Measurements from ENCODE around the gene STAT5B. TPM values are rescaled to one million over a fixed set of nuclear protein-coding genes. Genes with fewer than 3 reads are reported as not detected.

The STAT5B gene
- total and polyA plus RNA-seq, 2 of the 8 experiments (the other 6 are each of a cell fraction or from before 2014, with no cell fraction given), result 35.3 to 52.6 TPM

- Histone ChIP-seq H3K9ac (replicated peaks in 1 of 4; ENCODE audit: extremely low read depth in 1 of 4, low read depth in 3 of 4, low read length in 3 of 4) (no peak overlapping the region), H3K79me1 (ENCODE audit: low read depth, low read length) (no peaks in the 10 kb centered on the region), H3K56ac (replicated peaks; ENCODE audit: insufficient read length, low read depth, low read length) (no peak overlapping the region), H4K91ac (replicated peaks; ENCODE audit: insufficient read length, low read length) (no peak overlapping the region), H3K18ac (ENCODE audit: extremely low read depth, low read length) (no peak overlapping the region), H3K14ac (ENCODE audit: insufficient read length) (no peak overlapping the region), H3K4ac (replicated peaks; ENCODE audit: insufficient read length, low read depth, low read length) (no peak overlapping the region), H2BK15ac (ENCODE audit: low read length) (no peak overlapping the region), H2BK5ac (ENCODE audit: low read depth, low read length) (no peak overlapping the region), H3K36me3 (ENCODE audit: control insufficient read depth in 2 of 4, insufficient read depth in 4 of 4, low read length in 3 of 4) (no peaks in the 10 kb centered on the region), H2BK12ac (ENCODE audit: low read depth, low read length) (no peak overlapping the region), H4K20me1 (replicated peaks in 1 of 2; ENCODE audit: control insufficient read depth in 1 of 2, insufficient read depth in 2 of 2, low read length in 2 of 2) (peaks cover 0 to 3% of the 10 kb centered on the region in 2 experiments), H3K9me3 (ENCODE audit: insufficient read depth in 2 of 2, low read depth in 1 of 2, low read length in 1 of 2) (no peaks in the 10 kb centered on the region), H3K23me2 (ENCODE audit: low read depth, low read length) (no peaks in the 10 kb centered on the region), H4K8ac (ENCODE audit: extremely low read depth, insufficient read depth, low read length) (no peak overlapping the region), H4K5ac (ENCODE audit: insufficient read length, low read depth, low read length) (no peak overlapping the region), H3K4me3 (ENCODE audit: extremely low read depth in 1 of 4, insufficient read depth in 2 of 4, low read depth in 3 of 4, low read length in 4 of 4) (no peak overlapping the region), H3K27me3 (replicated peaks in 1 of 4; ENCODE audit: control insufficient read depth in 3 of 4, extremely low read depth in 1 of 4, insufficient read depth in 3 of 4, low read length in 3 of 4) (no peaks in the 10 kb centered on the region), H3K79me2 (ENCODE audit: control insufficient read depth in 1 of 2, insufficient read depth in 2 of 2, low read length in 2 of 2) (no peaks in the 10 kb centered on the region), H3K4me2 (ENCODE audit: insufficient read depth in 1 of 2, low read depth in 2 of 2, low read length in 2 of 2) (no peak overlapping the region), H2BK120ac (replicated peaks; ENCODE audit: low read depth, low read length) (no peak overlapping the region), H3K4me1 (replicated peaks in 1 of 4; ENCODE audit: control insufficient read depth in 3 of 4, insufficient read depth in 4 of 4, low read length in 3 of 4) (peaks cover under 1 to 11% (median 5%) of the 10 kb centered on the region in 4 experiments; a peak in 6 of 7 replicates), H3K27ac (ENCODE audit: low read depth, low read length) (no peak overlapping the region), H2BK20ac (ENCODE audit: low read length) (no peak overlapping the region), H2AFZ (ENCODE audit: low read length) (no peak overlapping the region), H2AK5ac (ENCODE audit: low read depth, low read length) (no peak overlapping the region), H3K23ac (ENCODE audit: insufficient read length) (no peak overlapping the region)
- ChIA-PET POLR2A (ENCODE audit: partially characterized antibody) (interaction anchor here (1.4 kb wide), 1 partner anchor 31 kb away, joined by 3 read pairs; no protein-coding TSS in a partner anchor), CTCF (ENCODE audit: partially characterized antibody) (interaction anchor here (0.5 to 2.2 kb wide), 4 partner anchors 13 to 105 kb away, joined by 3 to 11 read pairs (median 4); no protein-coding TSS in a partner anchor)
- no peak for FAIRE-seq
- 87% methylated on average over 5 of the region's 5 CpGs; no CpG with 5 or more reads in 1 of the 2 experiments for WGBS, 2 experiments (ENCODE audit: extremely low coverage in 1 of 2, insufficient coverage in 1 of 2, insufficient read length in 1 of 2, insufficient replicate concordance in 2 of 2, low coverage in 1 of 2, low lambda C conversion rate in 2 of 2, missing lambda C conversion rate in 1 of 2)
- no peak for DNase-seq (ENCODE audit: low read depth in 1 of 2, low spot score in 2 of 2)
- no peak for TF ChIP-seq SIRT6 (IDR thresholded peaks at IDR 0.05; ENCODE audit: low read length)
- no peak for TF ChIP-seq CTBP2 (IDR thresholded peaks at IDR 0.05; ENCODE audit: borderline replicate concordance, insufficient read depth, insufficient read length, low read length)
- TF ChIP-seq CREB1 (IDR thresholded peaks at IDR 0.05), result no peak
- TF ChIP-seq TCF12 (IDR thresholded peaks at IDR 0.05; ENCODE audit: low read depth, low read length), result no peak
- TF ChIP-seq SUZ12 (IDR thresholded peaks at IDR 0.05; ENCODE audit: low read length), result no peak
- no peak for TF ChIP-seq ASH2L (IDR thresholded peaks at IDR 0.05; ENCODE audit: low read length)
- no peak for TF ChIP-seq BCL11A (IDR thresholded peaks at IDR 0.05; ENCODE audit: low read depth in 2 of 2, low read length in 2 of 2)
- TF ChIP-seq PHF8 (conservative IDR thresholded peaks at IDR 0.05; ENCODE audit: low read depth, low read length), result no peak
- TF ChIP-seq SP2 (IDR thresholded peaks at IDR 0.05; ENCODE audit: low read length), result no peak
- TF ChIP-seq, protein P1, sequence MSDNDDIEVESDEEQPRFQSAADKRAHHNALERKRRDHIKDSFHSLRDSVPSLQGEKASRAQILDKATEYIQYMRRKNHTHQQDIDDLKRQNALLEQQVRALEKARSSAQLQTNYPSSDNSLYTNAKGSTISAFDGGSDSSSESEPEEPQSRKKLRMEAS (IDR thresholded peaks at IDR 0.05), result no peak
- TF ChIP-seq SP4 (IDR thresholded peaks at IDR 0.05; ENCODE audit: low read length), result no peak
- TF ChIP-seq GTF2F1 (IDR thresholded peaks at IDR 0.05; ENCODE audit: borderline replicate concordance, low read depth, low read length), result no peak
Measured at GRCh38 chr17:42306385-42306667, 30.1 kb upstream of the STAT5B start.

Measured in H1 (cell line).